DOHH2 (cell line): ENCODE measurements around the gene PEX6.
A peak's percentile ranks its signal among the peaks of the same experiment; 100 is the strongest.
"Not testable (repeated sequence)": the region's sequence is repeated elsewhere in the genome, so short reads cannot be mapped to it uniquely, and the experiment has no call there.

Source experiments
- H3F3A ChIP-seq: fragments of 200-600 bp; sonication (generic), shearing (Covaris generic); 2 replicates; pipeline ENCODE4 v1.6.0; 2016; ENCODE audit warnings: antibody characterized with exemption, mild to moderate bottlenecking; ENCODE audit not compliant: control insufficient read depth, insufficient read depth
- H3K27ac ChIP-seq: fragments of 200-600 bp; sonication (generic); 2 replicates; pipeline ENCODE4 v1.5.1; 2014; ENCODE audit warnings: low read depth, mild to moderate bottlenecking, low read length, moderate library complexity
- H3K27me3 ChIP-seq: fragments of 200-600 bp; sonication (generic); 2 replicates; pipeline ENCODE4 v1.6.1; 2014; ENCODE audit warnings: mild to moderate bottlenecking, low read length, mixed read lengths; ENCODE audit not compliant: control insufficient read depth
- H3K36me3 ChIP-seq: fragments of 200-600 bp; sonication (generic); 2 replicates; pipeline ENCODE4 v1.6.1; 2014; ENCODE audit warnings: mild to moderate bottlenecking, low read length, moderate library complexity, mixed read lengths; ENCODE audit not compliant: control insufficient read depth
- H3K4me1 ChIP-seq: fragments of 200-600 bp; sonication (generic); 2 replicates; pipeline ENCODE4 v1.6.1; 2014; ENCODE audit warnings: mild to moderate bottlenecking, low read length, mixed read lengths; ENCODE audit not compliant: control insufficient read depth
- H3K4me2 ChIP-seq: fragments of 200-600 bp; sonication (generic); 2 replicates; pipeline ENCODE4 v1.6.0; 2014; ENCODE audit warnings: mild to moderate bottlenecking, low read length, moderate library complexity
- H3K4me3 ChIP-seq: fragments of 200-600 bp; sonication (generic); 2 replicates; pipeline ENCODE4 v1.5.1; 2014; ENCODE audit warnings: mild to moderate bottlenecking, low read length, mixed read lengths
- H3K79me2 ChIP-seq: fragments of 200-600 bp; sonication (generic); 2 replicates; pipeline ENCODE4 v1.6.1; 2014; ENCODE audit warnings: mild to moderate bottlenecking, low read length, mixed read lengths; ENCODE audit not compliant: control insufficient read depth
- H3K9me2 ChIP-seq: fragments of 200-600 bp; sonication (generic); replicated peaks from 2 replicates; pipeline ENCODE4 v1.6.1; 2014; ENCODE audit warnings: mild to moderate bottlenecking, low read length, mixed read lengths; ENCODE audit not compliant: control insufficient read depth
- H3K9me3 ChIP-seq: fragments of 200-600 bp; sonication (generic); 2 replicates; pipeline ENCODE4 v1.6.1; 2014; ENCODE audit warnings: antibody characterized with exemption, low read length, mixed read lengths; ENCODE audit not compliant: control insufficient read depth, insufficient read depth
- H4K20me1 ChIP-seq: fragments of 200-600 bp; sonication (generic); 2 replicates; pipeline ENCODE4 v1.6.0; 2014; ENCODE audit warnings: low read depth, mild to moderate bottlenecking, antibody characterized with exemption, low read length, moderate library complexity; ENCODE audit not compliant: control insufficient read depth, insufficient read depth
- CTCF ChIP-seq: fragments of 200-600 bp; sonication (generic); IDR thresholded peaks from one replicate; pipeline ENCODE4 v1.5.1; 2014; ENCODE audit warnings: antibody characterized with exemption, mild to moderate bottlenecking, low read depth, low read length; ENCODE audit not compliant: poor library complexity, severe bottlenecking
- EZH2phosphoT487 ChIP-seq: fragments of 200-600 bp; sonication (generic); IDR thresholded peaks from 2 replicates; pipeline ENCODE4 v1.6.1; 2017; ENCODE audit warnings: borderline replicate concordance, mild to moderate bottlenecking, antibody characterized with exemption, low read length, moderate library complexity, mixed read lengths

PEX6 gene

GRCh38 chr6:42960243-42961019 is 18.6 kb downstream of the PEX6 start, which contains the start of gene GNMT:
Gene GNMT (plus strand): TSS chr6:42960754. CDS start chr6:42960768, 14 bp downstream.
- Histone ChIP-seq H3K9me3 (no peaks in the 10 kb centered on the region), H3K9me2 (no peaks in the 10 kb centered on the region), H3F3A (0 out of 2 replicates have a peak, but pooled peaks cover 5% of the 10 kb centered on the region), H3K27me3 (no peaks in the 10 kb centered on the region), H3K79me2 (no peaks in the 10 kb centered on the region), H4K20me1 (no peaks in the 10 kb centered on the region), H3K4me1 (peaks cover 16% of the 10 kb centered on the region), H3K27ac (no peak within 1 kb of the TSS), H3K4me3 (peak within 1 kb of the TSS; percentile 54), H3K4me2 (peak within 1 kb of the TSS; percentile 64), H3K36me3 (peaks cover 27% of the 10 kb centered on the region)
- TF ChIP-seq EZH2phosphoT487: no peak
- TF ChIP-seq CTCF: no peak

- no peaks in the 10 kb centered on the region for H4K20me1 ChIP-seq
- H3K27ac ChIP-seq: no peak overlapping the region
- H3K79me2 ChIP-seq: no peaks in the 10 kb centered on the region
- TF ChIP-seq EZH2phosphoT487 (no peak), CTCF (no peak)
- H3F3A ChIP-seq: 0 out of 2 replicates have a peak, but pooled peaks cover 5% of the 10 kb centered on the region
- no peaks in the 10 kb centered on the region for H3K9me2 ChIP-seq
- H3K4me1 ChIP-seq: peaks cover 16% of the 10 kb centered on the region
- H3K27me3 ChIP-seq: no peaks in the 10 kb centered on the region
- peak overlapping the region; percentile 54 for H3K4me3 ChIP-seq
- H3K36me3 ChIP-seq: peaks cover 22% of the 10 kb centered on the region
- no peaks in the 10 kb centered on the region for H3K9me3 ChIP-seq
- H3K4me2 ChIP-seq: peak overlapping the region; percentile 64
Measured at GRCh38 chr6:42959917-42960242, 19.1 kb downstream of the PEX6 start.

- no peaks in the 10 kb centered on the region for H3K9me2 ChIP-seq
- TF ChIP-seq EZH2phosphoT487 (no peak), CTCF (no peak)
- H3K4me3 ChIP-seq: no peak overlapping the region
Measured at GRCh38 chr6:42958125-42958524, 20.9 kb downstream of the PEX6 start.

DNA sequence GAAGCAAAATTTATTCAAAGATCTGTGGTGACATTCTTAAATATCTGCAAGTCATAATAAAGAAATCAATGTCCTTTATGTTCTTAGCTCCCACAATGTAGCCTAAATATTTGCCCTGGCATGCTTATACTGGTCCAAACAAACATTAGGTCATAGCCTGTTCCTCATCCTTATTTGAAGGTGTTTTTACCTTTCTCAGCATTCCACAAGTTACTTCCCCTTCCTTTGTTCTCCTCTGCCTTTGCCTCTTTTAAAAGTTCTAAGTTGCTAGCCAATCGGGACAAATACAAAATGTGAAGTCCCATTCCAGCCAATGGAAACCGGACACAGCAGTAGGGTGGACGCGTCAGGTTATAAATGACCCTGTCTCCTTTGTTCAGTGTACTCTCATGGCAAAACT is 24.6 kb downstream of the PEX6 start:
- H3K4me1 ChIP-seq, H3K79me2 ChIP-seq, H3F3A ChIP-seq, H3K27ac ChIP-seq, H3K4me2 ChIP-seq, H3K9me2 ChIP-seq, H3K27me3 ChIP-seq, H3K4me3 ChIP-seq, H4K20me1 ChIP-seq, H3K9me3 ChIP-seq, H3K36me3 ChIP-seq: not testable (repeated sequence)

More at GRCh38 chr6:42958125-42958524, 20.9 kb downstream of the PEX6 start:
- Histone ChIP-seq H3K79me2 (no peaks in the 10 kb centered on the region), H3K4me2 (no peak overlapping the region), H3K9me3 (no peaks in the 10 kb centered on the region), H3K27ac (no peak overlapping the region), H3K36me3 (peaks cover 10% of the 10 kb centered on the region), H3F3A (0 out of 2 replicates have a peak, but pooled peaks cover 5% of the 10 kb centered on the region), H3K27me3 (no peaks in the 10 kb centered on the region), H4K20me1 (no peaks in the 10 kb centered on the region), H3K4me1 (peaks cover 16% of the 10 kb centered on the region)
